ENCODE results near the gene UBALD2.
"Not testable (repeated sequence)": the region's sequence is repeated elsewhere in the genome, so short reads cannot be mapped to it uniquely, and the experiment has no call there.

The UBALD2 gene

GRCh38 chr17:76264755-76265623 is at the start of gene UBALD2:
UBALD2 (plus strand) TSS chr17:76265348; CDS start chr17:76265506, 158 bp downstream.
- no peak for TF ChIP-seq CTCF (IDR thresholded peaks at IDR 0.05; ENCODE audit: low read depth, low read length)
- H3K4me3 ChIP-seq (replicated peaks in 1 of 2; ENCODE audit: low read depth in 2 of 2, low read length in 2 of 2) = peak within 1 kb of the TSS; percentile 68 to 83
- peak; percentile 100 for DNase-seq (ENCODE audit: low read depth in 2 of 2)

- DNase-seq (ENCODE audit: low read depth in 2 of 2) = no peak
- TF ChIP-seq CTCF (IDR thresholded peaks at IDR 0.05; ENCODE audit: low read depth, low read length) = no peak
- no peak overlapping the region for H3K4me3 ChIP-seq (replicated peaks in 1 of 2; ENCODE audit: low read depth in 2 of 2, low read length in 2 of 2)
Observed at GRCh38 chr17:76217081-76217480, 48.1 kb upstream of the UBALD2 start.

GRCh38 chr17:76219670-76220383 is 45.3 kb upstream of the UBALD2 start:
- TF ChIP-seq CTCF (IDR thresholded peaks at IDR 0.05; ENCODE audit: low read depth, low read length) = no peak
- no peak for DNase-seq (ENCODE audit: low read depth in 2 of 2)
- no peak overlapping the region for H3K4me3 ChIP-seq (replicated peaks in 1 of 2; ENCODE audit: low read depth in 2 of 2, low read length in 2 of 2)

- DNase-seq (ENCODE audit: low read depth in 2 of 2) = no peak
- H3K4me3 ChIP-seq (replicated peaks in 1 of 2; ENCODE audit: low read depth in 2 of 2, low read length in 2 of 2) = no peak overlapping the region
- no peak for TF ChIP-seq CTCF (IDR thresholded peaks at IDR 0.05; ENCODE audit: low read depth, low read length)
Observed at GRCh38 chr17:76223802-76224201, 41.3 kb upstream of the UBALD2 start.

GRCh38 chr17:76225373-76226086 is 39.6 kb upstream of the UBALD2 start:
- not testable (repeated sequence) for DNase-seq (ENCODE audit: low read depth in 2 of 2); H3K4me3 ChIP-seq (replicated peaks in 1 of 2; ENCODE audit: low read depth in 2 of 2, low read length in 2 of 2)

GRCh38 chr17:76226749-76227148 is 38.4 kb upstream of the UBALD2 start:
- not testable (repeated sequence) for DNase-seq (ENCODE audit: low read depth in 2 of 2); H3K4me3 ChIP-seq (replicated peaks in 1 of 2; ENCODE audit: low read depth in 2 of 2, low read length in 2 of 2)

GRCh38 chr17:76232342-76232741 is 32.8 kb upstream of the UBALD2 start:
- H3K4me3 ChIP-seq (replicated peaks in 1 of 2; ENCODE audit: low read depth in 2 of 2, low read length in 2 of 2) = no peak overlapping the region
- peak; percentile 16 to 97 for DNase-seq (ENCODE audit: low read depth in 2 of 2)
- TF ChIP-seq CTCF (IDR thresholded peaks at IDR 0.05; ENCODE audit: low read depth, low read length) = no peak

Data from cardiac fibroblast (primary cell).